ENCODE results near the gene VIPR2. TPM values are rescaled to one million over a fixed set of nuclear protein-coding genes. Genes with fewer than 3 reads are reported as not detected.

Gene VIPR2
- total RNA-seq, 2 donors from 2014 or later, result 10.9 to 18.2 TPM

DNA sequence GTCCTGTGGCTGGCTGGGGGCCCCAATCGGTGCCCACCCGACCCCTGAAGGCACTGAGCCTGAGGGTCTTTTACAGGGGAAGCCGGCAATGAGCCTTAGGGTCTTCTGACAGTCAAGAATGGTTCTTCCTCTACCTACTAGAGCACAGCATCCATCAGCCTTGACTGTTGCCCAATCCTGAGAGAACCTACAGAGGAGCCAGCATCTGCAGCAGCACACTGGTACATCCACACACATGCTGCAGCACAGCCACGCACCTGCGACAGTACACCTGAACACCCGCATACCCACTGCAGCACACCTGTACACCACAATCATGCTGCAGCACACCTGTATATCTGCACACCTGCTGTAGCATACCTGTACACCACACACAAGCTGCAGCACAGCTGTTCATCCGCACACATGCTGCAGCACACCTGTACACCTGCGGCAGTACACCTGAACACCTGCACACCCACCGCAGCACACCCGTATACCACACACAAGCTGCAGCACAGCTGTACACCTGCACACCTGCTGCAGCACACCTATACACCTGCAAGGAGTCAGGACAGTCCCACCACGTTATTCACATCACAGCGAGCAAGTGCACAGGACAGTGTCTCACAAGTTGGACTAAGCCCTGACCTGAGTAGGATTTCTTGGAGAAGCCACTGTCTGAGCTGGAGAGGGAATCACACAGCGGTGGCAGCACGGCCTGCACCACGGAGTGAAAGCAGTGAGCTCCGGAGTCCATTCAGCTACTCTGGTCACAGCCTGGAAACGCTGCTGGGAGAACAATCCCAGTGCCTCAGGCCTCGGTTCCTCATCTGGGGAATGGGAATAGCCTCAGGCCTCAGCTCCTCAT is 56.4 kb downstream of the VIPR2 start:
- WGBS, 2 donors, result 90 to 92% methylated on average over 7 to 18 of the region's 18 CpGs
- ATAC-seq (no peak), DNase-seq (peak in 2 of 4 donors; percentile 7)
- H3K27ac ChIP-seq, result no peak overlapping the region
- no peaks in the 10 kb centered on the region for H3K9me3 ChIP-seq
- H3K36me3 ChIP-seq (replicated peaks in 1 of 2; ENCODE audit: insufficient read depth in 1 of 2, low read depth in 2 of 2), result no peaks in the 10 kb centered on the region
- TF ChIP-seq, protein P1, sequence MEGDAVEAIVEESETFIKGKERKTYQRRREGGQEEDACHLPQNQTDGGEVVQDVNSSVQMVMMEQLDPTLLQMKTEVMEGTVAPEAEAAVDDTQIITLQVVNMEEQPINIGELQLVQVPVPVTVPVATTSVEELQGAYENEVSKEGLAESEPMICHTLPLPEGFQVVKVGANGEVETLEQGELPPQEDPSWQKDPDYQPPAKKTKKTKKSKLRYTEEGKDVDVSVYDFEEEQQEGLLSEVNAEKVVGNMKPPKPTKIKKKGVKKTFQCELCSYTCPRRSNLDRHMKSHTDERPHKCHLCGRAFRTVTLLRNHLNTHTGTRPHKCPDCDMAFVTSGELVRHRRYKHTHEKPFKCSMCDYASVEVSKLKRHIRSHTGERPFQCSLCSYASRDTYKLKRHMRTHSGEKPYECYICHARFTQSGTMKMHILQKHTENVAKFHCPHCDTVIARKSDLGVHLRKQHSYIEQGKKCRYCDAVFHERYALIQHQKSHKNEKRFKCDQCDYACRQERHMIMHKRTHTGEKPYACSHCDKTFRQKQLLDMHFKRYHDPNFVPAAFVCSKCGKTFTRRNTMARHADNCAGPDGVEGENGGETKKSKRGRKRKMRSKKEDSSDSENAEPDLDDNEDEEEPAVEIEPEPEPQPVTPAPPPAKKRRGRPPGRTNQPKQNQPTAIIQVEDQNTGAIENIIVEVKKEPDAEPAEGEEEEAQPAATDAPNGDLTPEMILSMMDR (IDR thresholded peaks at IDR 0.05), result no peak
- TF ChIP-seq POLR2A (IDR thresholded peaks at IDR 0.05), result no peak
- H3K4me1 ChIP-seq, result peaks cover 7% of the 10 kb centered on the region
- no peak overlapping the region for H3K4me3 ChIP-seq
- H3K27me3 ChIP-seq, result no peaks in the 10 kb centered on the region
- intact Hi-C loops (cut with DNase I), result no loop called here

- WGBS, 2 donors, result 74 to 85% methylated on average over 7 to 10 of the region's 10 CpGs
- Histone ChIP-seq H3K4me3 (no peak overlapping the region), H3K27me3 (no peaks in the 10 kb centered on the region), H3K9me3 (no peaks in the 10 kb centered on the region), H3K36me3 (replicated peaks in 1 of 2; ENCODE audit: insufficient read depth in 1 of 2, low read depth in 2 of 2) (no peaks in the 10 kb centered on the region), H3K27ac (no peak overlapping the region), H3K4me1 (peaks cover 7% of the 10 kb centered on the region)
- intact Hi-C loops (cut with DNase I), result no loop called here
- DNase-seq (peak in 2 of 4 donors; percentile 7 to 9), ATAC-seq (no peak)
- TF ChIP-seq POLR2A (IDR thresholded peaks at IDR 0.05), result no peak
- TF ChIP-seq, protein P1 (IDR thresholded peaks at IDR 0.05), result no peak
Measured at GRCh38 chr7:159086301-159086925, 58.3 kb downstream of the VIPR2 start.

GRCh38 chr7:159084069-159084801 is 60.4 kb downstream of the VIPR2 start:
- 79 to 84% methylated on average over 17 to 27 of the region's 27 CpGs for WGBS, 2 donors
- DNase-seq (peak in 1 of 4 donors; percentile 6), ATAC-seq (no peak)
- no peaks in the 10 kb centered on the region for H3K36me3 ChIP-seq (replicated peaks in 1 of 2; ENCODE audit: insufficient read depth in 1 of 2, low read depth in 2 of 2)
- no peaks in the 10 kb centered on the region for H3K9me3 ChIP-seq
- intact Hi-C loops (cut with DNase I), result no loop called here
- TF ChIP-seq, protein P1 (IDR thresholded peaks at IDR 0.05), result no peak
- TF ChIP-seq POLR2A (IDR thresholded peaks at IDR 0.05), result no peak
- H3K27me3 ChIP-seq, result no peaks in the 10 kb centered on the region
- H3K4me3 ChIP-seq, result no peak overlapping the region
- H3K27ac ChIP-seq, result no peak overlapping the region
- peaks cover 7% of the 10 kb centered on the region for H3K4me1 ChIP-seq

DNA sequence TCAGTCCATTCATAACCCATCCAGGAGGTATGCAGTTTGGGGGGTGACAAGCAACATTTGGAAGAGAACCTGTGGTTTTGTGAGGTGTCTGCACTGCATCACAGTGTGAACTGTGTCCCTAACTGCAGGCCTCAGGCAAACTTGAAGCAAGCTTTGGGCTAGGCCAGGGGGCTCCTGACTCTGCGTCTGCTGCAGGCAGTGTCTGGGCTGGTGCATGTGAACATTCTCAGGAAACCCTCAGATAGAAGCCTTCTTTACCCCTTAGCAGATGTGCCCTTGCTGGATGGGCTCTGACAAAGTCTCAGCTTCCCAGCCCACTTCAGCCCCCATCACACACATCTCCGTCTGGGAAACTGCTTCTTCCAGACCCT is 61.0 kb downstream of the VIPR2 start:
- ATAC-seq, result no peak

More for the DNA sequence above, 61.0 kb downstream of the VIPR2 start:
- no peak overlapping the region for H3K4me3 ChIP-seq
- no peak overlapping the region for H3K27ac ChIP-seq
- DNase-seq, result peak in 1 of 4 donors; percentile 2
- intact Hi-C loops (cut with DNase I), result no loop called here
- TF ChIP-seq, protein P1 (IDR thresholded peaks at IDR 0.05), result no peak
- no peak for TF ChIP-seq POLR2A (IDR thresholded peaks at IDR 0.05)
- peaks cover 7% of the 10 kb centered on the region for H3K4me1 ChIP-seq
- no peaks in the 10 kb centered on the region for H3K36me3 ChIP-seq (replicated peaks in 1 of 2; ENCODE audit: insufficient read depth in 1 of 2, low read depth in 2 of 2)
- no peaks in the 10 kb centered on the region for H3K9me3 ChIP-seq
- WGBS, 2 donors, result 71 to 90% methylated on average over 2 of the region's 2 CpGs
- H3K27me3 ChIP-seq, result no peaks in the 10 kb centered on the region
